HK-2 (cell line): ENCODE data around the gene PRR5L.
"Not testable (repeated sequence)": the region's sequence is repeated elsewhere in the genome, so short reads cannot be mapped to it uniquely, and the experiment has no call there.

Source experiments
- DNase-seq: peaks from one replicate; pipeline ENCODE4 v3.0.0-alpha.2; 2018; ENCODE audit not compliant: unreplicated experiment

The PRR5L gene

DNA sequence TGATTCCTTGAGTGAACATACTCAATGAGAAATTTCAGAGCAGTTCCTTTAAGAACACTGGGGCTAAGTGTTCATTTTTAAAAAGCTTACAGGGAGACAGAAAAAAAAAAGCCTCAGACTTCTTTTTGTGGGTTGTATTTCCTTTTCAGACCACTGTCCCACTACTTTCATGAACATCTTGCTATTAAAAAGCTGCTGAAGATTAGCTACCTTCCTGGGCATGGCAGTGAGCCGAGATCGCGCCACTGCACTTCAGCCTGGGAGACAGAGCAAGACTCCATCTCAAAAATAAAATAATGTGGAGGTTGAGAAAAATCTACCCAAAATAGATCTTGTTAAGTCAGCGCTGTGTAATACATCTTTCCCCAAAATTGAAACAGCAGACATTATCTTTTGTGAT lies 203.2 kb downstream of the PRR5L start:
- no peak for DNase-seq

DNA sequence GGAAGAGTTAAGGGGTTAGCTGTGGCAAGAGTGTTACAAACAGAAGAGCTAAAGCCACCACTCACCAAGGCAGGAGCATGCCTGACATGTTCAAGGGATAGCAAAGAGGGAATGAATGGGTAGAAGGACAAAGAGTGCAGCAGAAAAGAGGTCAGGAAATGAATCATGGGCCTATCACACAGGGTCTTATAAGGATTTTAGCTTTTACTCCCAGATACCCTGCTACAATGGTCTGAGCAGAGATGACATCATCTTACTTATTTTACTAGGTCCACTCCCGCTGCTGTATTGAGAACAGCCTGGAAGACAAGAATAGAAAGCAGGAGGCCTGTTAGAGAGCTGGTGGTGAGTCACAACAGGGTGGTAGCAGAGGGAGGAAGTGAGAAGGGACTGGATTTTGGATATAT lies 204.2 kb downstream of the PRR5L start:
- DNase-seq: peak; percentile 29

DNA sequence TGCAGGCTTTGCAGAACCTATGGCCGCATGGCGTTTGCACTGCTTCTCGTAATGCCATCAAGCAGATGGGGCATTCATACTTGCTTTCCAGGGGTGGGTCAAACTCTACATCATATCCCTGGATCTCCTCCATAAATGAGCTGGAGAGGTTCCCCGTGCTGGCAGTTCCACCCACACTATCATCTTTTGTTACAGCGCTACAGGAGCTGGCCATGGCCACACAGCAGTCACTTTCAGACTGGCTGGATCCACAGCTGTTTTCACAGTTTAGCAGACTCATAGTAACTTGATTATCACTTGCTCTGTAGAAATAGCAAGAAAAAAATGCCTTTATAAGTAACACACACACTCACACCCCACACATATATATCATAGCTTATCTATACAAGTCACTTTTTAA lies 205.1 kb downstream of the PRR5L start:
- no peak for DNase-seq

DNA sequence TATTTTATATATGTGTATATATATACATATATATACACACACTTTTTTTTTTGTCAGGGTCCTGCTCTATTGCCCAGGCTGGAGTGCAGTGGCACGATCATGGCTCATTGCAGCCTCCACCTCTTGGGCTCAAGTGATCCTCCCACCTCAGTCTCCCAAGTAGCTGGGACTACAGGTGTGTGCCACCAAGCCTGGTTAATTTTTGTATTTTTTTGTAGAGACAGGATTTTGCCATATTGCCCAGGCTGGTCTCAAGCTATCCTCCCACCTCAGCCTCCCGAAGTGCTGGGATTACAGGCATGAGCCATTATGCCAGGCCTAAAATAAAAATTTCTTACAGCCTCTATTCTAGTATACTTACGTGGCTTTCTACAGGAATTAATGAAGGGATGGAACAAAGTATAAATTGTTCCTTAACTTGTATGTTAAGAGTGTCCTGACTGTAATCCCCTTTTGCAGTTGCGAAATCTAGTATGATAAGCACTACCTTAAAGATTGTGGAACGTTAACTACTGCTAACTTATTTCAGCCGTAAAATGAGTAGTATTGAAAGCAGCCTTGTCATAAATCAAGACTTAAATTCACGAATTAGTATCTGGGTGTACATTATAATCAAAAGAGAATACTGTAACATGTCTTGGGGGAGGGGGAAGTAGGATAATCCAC lies 211.9 kb downstream of the PRR5L start:
- DNase-seq: no peak

DNA sequence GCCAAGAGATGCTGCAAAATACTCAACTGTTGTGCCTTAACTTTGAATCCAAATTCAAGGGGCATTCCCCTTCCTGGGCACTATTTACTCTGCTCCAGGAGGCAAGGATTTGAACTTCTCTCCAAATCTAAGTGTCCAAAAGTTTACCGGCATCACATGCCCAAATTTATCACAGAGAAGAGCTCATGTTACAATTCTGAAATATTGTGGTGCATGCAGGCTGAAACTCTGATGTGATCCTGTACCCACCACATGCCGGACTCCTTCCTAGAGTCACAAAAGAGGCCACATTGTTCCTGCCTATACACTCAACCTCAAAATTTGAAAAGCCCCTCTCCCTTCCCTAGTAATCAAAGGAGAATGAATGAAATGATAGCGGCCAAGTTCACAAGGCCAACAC lies 212.7 kb downstream of the PRR5L start:
- DNase-seq: no peak

DNA sequence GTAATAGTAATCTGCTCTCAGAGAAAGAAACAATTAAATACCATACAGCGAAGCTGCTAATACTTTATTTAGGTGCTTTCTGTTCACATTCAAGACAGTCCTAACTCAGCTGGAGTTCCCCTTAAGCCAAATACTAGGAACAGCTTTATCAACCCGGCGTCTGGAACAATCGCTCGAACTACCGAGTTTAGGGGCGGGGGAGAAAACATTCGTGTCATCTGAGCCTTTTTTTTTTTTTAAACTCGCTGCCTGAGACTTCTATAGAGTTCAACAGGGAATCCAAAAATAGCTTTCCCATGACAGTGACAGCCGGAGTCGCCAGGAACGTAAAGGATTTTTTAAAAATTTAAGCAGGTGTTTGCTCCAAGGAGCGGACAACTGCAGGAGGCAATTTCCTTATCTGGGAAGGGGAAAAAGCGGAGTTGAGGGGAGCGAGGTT lies 213.1 kb downstream of the PRR5L start:
- DNase-seq: no peak

DNA sequence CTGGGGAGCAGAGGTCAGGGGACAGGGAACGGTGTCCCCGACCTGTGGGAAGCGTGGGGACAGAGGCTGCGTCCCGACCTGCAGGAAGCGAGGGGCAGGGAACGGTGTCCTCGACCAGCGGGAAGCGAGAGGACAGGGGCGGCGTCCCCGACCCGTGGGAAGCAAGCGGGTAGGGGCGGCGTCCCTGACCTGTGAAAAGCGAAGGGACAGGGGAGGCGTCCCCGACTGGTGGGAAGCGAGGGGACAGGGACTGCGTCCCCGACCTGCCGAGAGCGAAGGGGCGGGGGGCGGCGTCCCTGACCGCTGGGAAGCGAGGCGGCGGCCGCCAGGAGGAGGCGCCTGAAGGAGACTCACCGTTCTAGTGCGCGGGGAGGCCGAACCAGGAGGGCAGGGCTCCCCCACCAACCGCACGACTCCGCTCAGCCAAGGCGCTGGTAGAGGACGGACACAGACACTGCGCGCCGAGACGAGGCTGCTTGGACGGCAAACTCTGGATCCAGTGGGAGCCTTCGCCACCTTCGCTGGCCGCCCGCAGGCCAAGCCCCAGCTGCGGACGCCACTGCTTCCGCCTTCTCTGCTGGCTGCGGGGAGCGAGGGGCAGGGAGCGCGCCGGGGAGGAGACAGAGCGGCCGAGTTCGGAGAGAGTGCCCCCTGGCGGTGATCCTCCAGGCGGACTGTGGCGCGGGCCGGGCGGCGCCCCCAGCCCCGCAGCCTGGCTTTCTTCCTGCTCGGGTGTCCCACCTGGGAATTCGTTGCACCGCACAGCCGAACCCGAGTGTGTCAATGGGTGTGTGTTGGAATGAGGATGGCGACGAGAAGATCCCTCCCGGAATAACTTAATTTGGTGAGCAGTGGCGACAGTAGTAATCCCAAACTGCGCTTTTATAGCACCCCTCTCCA lies 213.9 kb downstream of the PRR5L start, which contains the start of gene TRAF6:
Gene TRAF6 (minus strand): TSS at position 579 of the 900 bp plus-strand sequence. CDS start 8,757 bp downstream, outside the sequence.
- DNase-seq: peak; percentile 81

DNA sequence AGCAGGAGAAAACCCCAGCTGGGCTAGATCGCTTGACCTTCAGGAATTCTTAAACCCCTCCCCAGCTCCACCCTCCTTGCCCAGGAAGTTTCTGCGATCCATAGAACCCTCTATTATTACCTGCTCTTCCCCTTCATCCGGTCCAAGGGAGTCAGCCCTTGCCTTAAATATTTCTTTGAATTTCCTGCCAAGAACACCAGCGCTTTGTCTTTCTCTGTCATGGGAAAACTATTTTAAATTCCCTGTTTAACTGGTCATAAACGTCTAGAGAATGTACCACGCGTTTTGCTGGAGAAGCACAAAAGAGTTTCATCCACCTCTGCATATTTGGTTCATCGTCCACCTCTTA lies 214.5 kb downstream of the PRR5L start:
- no peak for DNase-seq

DNA sequence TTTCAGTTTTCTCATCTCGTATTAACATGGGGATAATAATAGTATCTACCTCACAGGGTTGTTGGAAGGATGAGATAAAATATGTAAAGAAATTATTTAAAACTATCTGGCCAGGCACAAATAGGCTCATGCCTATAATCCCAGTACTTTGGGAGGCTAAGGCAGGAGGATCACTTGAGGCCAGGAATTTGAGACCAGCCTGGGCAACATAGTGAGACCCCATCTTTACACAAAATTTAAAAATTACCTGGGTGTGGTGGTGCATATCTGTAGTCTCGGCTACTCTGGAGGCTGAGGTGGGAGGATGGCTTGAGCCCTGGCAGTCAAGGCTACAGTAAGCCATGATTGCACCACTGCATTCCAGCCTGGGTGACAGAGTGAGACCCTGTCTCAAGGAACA lies 215.0 kb downstream of the PRR5L start:
- not testable (repeated sequence) for DNase-seq

DNA sequence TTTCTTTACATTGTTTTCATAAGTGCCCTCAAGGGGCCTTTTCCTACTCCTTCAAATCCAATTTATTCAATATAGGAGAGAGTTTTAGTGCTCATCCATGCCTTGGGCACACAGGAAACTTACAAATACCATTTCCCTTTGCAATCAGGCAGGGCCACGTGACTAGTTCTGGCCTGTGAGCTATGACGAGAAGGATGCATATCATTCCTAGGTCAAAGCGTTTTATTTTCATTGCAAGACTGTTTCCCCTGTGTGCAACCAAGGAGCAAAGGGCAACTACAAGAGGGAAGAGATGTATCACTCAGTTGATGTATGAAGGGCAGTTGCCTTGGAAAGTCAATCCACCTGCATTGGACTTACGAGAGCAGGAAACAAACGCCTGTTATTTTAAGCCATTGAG lies 215.9 kb downstream of the PRR5L start:
- no peak for DNase-seq

DNA sequence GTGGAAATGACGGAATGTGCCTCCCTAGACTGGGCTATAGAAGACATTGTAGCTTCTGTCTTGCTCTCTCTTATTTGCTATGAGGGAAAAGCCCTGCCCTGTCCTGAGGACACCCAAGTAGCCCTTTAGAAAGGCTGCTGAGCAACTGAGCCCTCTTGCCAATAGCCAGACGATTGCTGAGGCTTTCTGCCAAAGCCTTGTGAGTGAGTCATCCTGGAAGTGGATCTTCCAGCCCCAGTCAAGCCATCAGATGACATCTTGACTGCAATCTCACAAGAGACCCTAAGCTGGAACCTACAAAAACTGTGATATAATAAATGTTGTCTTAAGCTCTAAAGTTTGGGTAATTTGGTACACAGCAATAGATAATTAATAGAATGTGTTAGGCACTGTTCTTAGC lies 217.9 kb downstream of the PRR5L start:
- DNase-seq: no peak
